ENCODE results near the gene ICA1L. TPM values are rescaled to one million over a fixed set of nuclear protein-coding genes. Genes with fewer than 3 reads are reported as not detected.

The ICA1L gene
- total RNA-seq, 1 experiment from 2014 or later, result 4.5 TPM

GRCh38 chr2:202847693-202848524 is 23.7 kb downstream of the ICA1L start:
- H2AK5ac ChIP-seq (ENCODE audit: insufficient read length, low read length), result no peak overlapping the region
- no peak overlapping the region for H4K5ac ChIP-seq (ENCODE audit: insufficient read length, low read depth, low read length)
- Mint-ChIP-seq H3K36me3 (ENCODE audit: insufficient read depth in 1 of 3, low read depth in 3 of 3) (no peaks in the 10 kb centered on the region; a peak in 1 of 7 replicates), H3K27ac (no peak overlapping the region), H3K4me3 (no peak overlapping the region), H3K27me3 (ENCODE audit: low read depth) (no peaks in the 10 kb centered on the region), H3K4me1 (peaks cover 4% of the 10 kb centered on the region in 2 experiments; a peak in 1 of 4 replicates), H3K9me3 (peaks cover 0 to 3% of the 10 kb centered on the region in 2 experiments; a peak in 2 of 5 replicates)
- no peaks in the 10 kb centered on the region for H3K9me3 ChIP-seq (ENCODE audit: control insufficient read depth, low read depth, low read length)
- no peak overlapping the region for H3K56ac ChIP-seq (ENCODE audit: insufficient read length, low read depth, low read length)
- H3K27me3 ChIP-seq (ENCODE audit: insufficient read depth, low read length), result no peaks in the 10 kb centered on the region
- no peak overlapping the region for H3K18ac ChIP-seq (ENCODE audit: insufficient read length, low read depth, low read length)
- no peak overlapping the region for H3T11ph ChIP-seq (ENCODE audit: low read length)
- no peak overlapping the region for H2BK15ac ChIP-seq (ENCODE audit: low read depth, low read length)
- no peaks in the 10 kb centered on the region for H4K20me1 ChIP-seq (ENCODE audit: control insufficient read depth, insufficient read depth, insufficient read length)
- H4K91ac ChIP-seq (ENCODE audit: insufficient read length, low read depth, low read length), result no peak overlapping the region
- H2BK20ac ChIP-seq (ENCODE audit: low read depth, low read length, poor library complexity, severe bottlenecking), result no peak overlapping the region
- no peak overlapping the region for H2BK5ac ChIP-seq (ENCODE audit: insufficient read length, low read length)
- H2BK120ac ChIP-seq (ENCODE audit: low read depth, low read length, poor library complexity, severe bottlenecking), result no peak overlapping the region
- no peak overlapping the region for H2AFZ ChIP-seq (ENCODE audit: low read length)
- no peaks in the 10 kb centered on the region for H3K79me2 ChIP-seq (ENCODE audit: insufficient read depth, low read length)
- no peak overlapping the region for H3K27ac ChIP-seq (ENCODE audit: insufficient read length, low read depth, low read length)
- H3K79me1 ChIP-seq (ENCODE audit: insufficient read depth, low read depth, low read length, poor library complexity, severe bottlenecking), result no peaks in the 10 kb centered on the region
- no peaks in the 10 kb centered on the region for H3K4me1 ChIP-seq (ENCODE audit: insufficient read depth, low read length)
- no peaks in the 10 kb centered on the region for H3K23me2 ChIP-seq (ENCODE audit: insufficient read length, low read depth, low read length, poor library complexity, severe bottlenecking)
- H3K14ac ChIP-seq (ENCODE audit: insufficient read depth, low read length), result no peak overlapping the region
- H3K9ac ChIP-seq (ENCODE audit: extremely low read depth, insufficient read length, low read length), result no peak overlapping the region
- DNase-seq, result no peak
- WGBS (ENCODE audit: extremely low coverage, insufficient read length, low lambda C conversion rate), result no CpG with 5 or more reads among the region's 9 CpGs
- no peak overlapping the region for H3K4me2 ChIP-seq (ENCODE audit: insufficient read depth, insufficient read length, low read length)
- H4K8ac ChIP-seq (replicated peaks; ENCODE audit: insufficient read length, low read depth, low read length), result no peak overlapping the region
- H2BK12ac ChIP-seq (ENCODE audit: insufficient read length, low read depth, low read length), result no peak overlapping the region
- TF ChIP-seq, protein P1, sequence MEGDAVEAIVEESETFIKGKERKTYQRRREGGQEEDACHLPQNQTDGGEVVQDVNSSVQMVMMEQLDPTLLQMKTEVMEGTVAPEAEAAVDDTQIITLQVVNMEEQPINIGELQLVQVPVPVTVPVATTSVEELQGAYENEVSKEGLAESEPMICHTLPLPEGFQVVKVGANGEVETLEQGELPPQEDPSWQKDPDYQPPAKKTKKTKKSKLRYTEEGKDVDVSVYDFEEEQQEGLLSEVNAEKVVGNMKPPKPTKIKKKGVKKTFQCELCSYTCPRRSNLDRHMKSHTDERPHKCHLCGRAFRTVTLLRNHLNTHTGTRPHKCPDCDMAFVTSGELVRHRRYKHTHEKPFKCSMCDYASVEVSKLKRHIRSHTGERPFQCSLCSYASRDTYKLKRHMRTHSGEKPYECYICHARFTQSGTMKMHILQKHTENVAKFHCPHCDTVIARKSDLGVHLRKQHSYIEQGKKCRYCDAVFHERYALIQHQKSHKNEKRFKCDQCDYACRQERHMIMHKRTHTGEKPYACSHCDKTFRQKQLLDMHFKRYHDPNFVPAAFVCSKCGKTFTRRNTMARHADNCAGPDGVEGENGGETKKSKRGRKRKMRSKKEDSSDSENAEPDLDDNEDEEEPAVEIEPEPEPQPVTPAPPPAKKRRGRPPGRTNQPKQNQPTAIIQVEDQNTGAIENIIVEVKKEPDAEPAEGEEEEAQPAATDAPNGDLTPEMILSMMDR (conservative IDR thresholded peaks at IDR 0.05), result no peak
- no peak overlapping the region for H3K4ac ChIP-seq (ENCODE audit: low read depth, low read length)
- no peak overlapping the region for H3K23ac ChIP-seq (ENCODE audit: insufficient read length, low read depth, low read length)
